ENCODE data around the gene CLDN22.

Gene CLDN22

GRCh38 chr4:183304067-183304466 is 16.0 kb downstream of the CLDN22 start:
- TF ChIP-seq Cebpa-rat (IDR thresholded peaks at IDR 0.05), result no peak

DNA sequence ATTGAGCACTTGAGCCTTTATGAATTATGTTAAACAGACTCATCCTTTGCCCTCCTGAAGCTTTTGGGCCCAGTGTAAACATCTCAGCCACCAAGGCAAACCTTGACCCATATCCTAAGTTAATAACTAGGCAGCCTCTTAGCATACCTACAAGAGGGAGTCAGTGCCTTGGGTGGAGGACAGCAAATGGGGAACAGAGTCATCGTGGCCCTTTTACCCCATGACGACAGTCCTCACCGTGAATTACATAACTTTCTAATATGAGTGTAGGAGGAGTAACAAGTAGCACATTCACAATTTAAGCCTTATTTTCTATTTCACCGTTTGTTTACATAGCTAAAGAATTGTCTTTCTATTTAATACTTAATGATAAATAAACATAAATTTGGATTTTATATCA is 16.8 kb downstream of the CLDN22 start:
- Histone ChIP-seq H4K20me1 (no peaks in the 10 kb centered on the region), H3K4me1 (peaks cover 0 to 18% (median 12%) of the 10 kb centered on the region in 10 experiments; a peak in 12 of 20 replicates), H3K27ac (no peak overlapping the region), H3K4me2 (no peak overlapping the region), H3K9me3 (replicated peaks in 1 of 11) (no peaks in the 10 kb centered on the region), H3K36me3 (peaks cover 0 to 7% (median 0%) of the 10 kb centered on the region in 11 experiments; a peak in 2 of 22 replicates), H3K27me3 (no peaks in the 10 kb centered on the region), H3K4me3 (no peak overlapping the region), H3K9ac (no peak overlapping the region)
- no peak for TF ChIP-seq Cebpa-rat (IDR thresholded peaks at IDR 0.05)

More at GRCh38 chr4:183304067-183304466, 16.0 kb downstream of the CLDN22 start:
- no peak overlapping the region for H3K27ac ChIP-seq
- H3K4me3 ChIP-seq, result no peak overlapping the region
- no peaks in the 10 kb centered on the region for H3K9me3 ChIP-seq (replicated peaks in 1 of 11)
- peaks cover 0 to 7% (median 0%) of the 10 kb centered on the region in 11 experiments; a peak in 2 of 22 replicates for H3K36me3 ChIP-seq
- no peaks in the 10 kb centered on the region for H4K20me1 ChIP-seq
- H3K4me2 ChIP-seq, result no peak overlapping the region
- H3K27me3 ChIP-seq, result no peaks in the 10 kb centered on the region
- no peak overlapping the region for H3K9ac ChIP-seq
- peaks cover 0 to 10% (median 6%) of the 10 kb centered on the region in 10 experiments; a peak in 12 of 20 replicates for H3K4me1 ChIP-seq

DNA sequence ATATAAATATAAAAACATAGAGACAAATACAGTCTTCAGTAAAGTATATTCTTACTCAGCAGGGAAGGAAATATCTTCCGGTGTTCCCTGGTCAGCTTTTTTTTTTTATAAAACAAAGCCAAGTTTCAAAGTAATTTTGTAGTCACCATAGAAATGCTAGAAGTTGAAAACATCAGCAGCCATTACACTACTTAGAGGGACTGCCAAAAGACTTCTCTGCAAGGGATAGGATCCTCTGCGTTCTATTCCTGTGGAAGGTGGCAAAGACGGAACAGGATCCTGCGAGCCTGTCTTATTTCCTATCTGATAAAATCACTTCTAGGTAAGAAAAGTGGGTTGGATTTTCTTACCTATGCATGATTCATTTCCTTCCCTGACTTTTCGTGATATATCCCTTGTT is 19.4 kb downstream of the CLDN22 start:
- H3K9ac ChIP-seq, result no peak overlapping the region
- no peaks in the 10 kb centered on the region for H3K27me3 ChIP-seq
- no peak overlapping the region for H3K4me3 ChIP-seq
- H3K36me3 ChIP-seq, result peaks cover 0 to 16% (median 8%) of the 10 kb centered on the region in 11 experiments; a peak in 11 of 22 replicates
- peaks cover 0 to 4% (median 0%) of the 10 kb centered on the region in 11 experiments; a peak in 2 of 22 replicates for H3K9me3 ChIP-seq (replicated peaks in 1 of 11)
- no peak for TF ChIP-seq Cebpa-rat (IDR thresholded peaks at IDR 0.05)
- H4K20me1 ChIP-seq, result no peaks in the 10 kb centered on the region
- H3K4me2 ChIP-seq, result no peak overlapping the region
- H3K4me1 ChIP-seq, result peaks cover 0 to 19% (median 12%) of the 10 kb centered on the region in 10 experiments; a peak in 12 of 20 replicates
- no peak overlapping the region for H3K27ac ChIP-seq

GRCh38 chr4:183300070-183300469 is 20.0 kb downstream of the CLDN22 start:
- Histone ChIP-seq H3K27ac (no peak overlapping the region), H3K9me3 (replicated peaks in 1 of 11) (peaks cover 0 to 4% (median 0%) of the 10 kb centered on the region in 11 experiments; a peak in 2 of 22 replicates), H3K4me3 (no peak overlapping the region), H3K36me3 (peaks cover 0 to 22% (median 11%) of the 10 kb centered on the region in 11 experiments; a peak in 13 of 22 replicates), H3K4me2 (peak overlapping the region in 2 of 11 experiments; percentile 42 to 55; a peak in 2 of 22 replicates), H3K27me3 (no peaks in the 10 kb centered on the region), H3K4me1 (peaks cover 0 to 19% (median 12%) of the 10 kb centered on the region in 10 experiments; a peak in 12 of 20 replicates), H3K9ac (no peak overlapping the region), H4K20me1 (no peaks in the 10 kb centered on the region)
- TF ChIP-seq Cebpa-rat (IDR thresholded peaks at IDR 0.05), result no peak

- peaks cover 0 to 27% (median 12%) of the 10 kb centered on the region in 11 experiments; a peak in 13 of 22 replicates for H3K36me3 ChIP-seq
- H3K4me1 ChIP-seq, result peaks cover 0 to 19% (median 12%) of the 10 kb centered on the region in 10 experiments; a peak in 12 of 20 replicates
- H3K27me3 ChIP-seq, result no peaks in the 10 kb centered on the region
- no peak overlapping the region for H3K27ac ChIP-seq
- peak overlapping the region in 8 of 11 experiments; percentile 9 to 57 (median 42); a peak in 12 of 22 replicates for H3K4me2 ChIP-seq
- TF ChIP-seq Cebpa-rat (IDR thresholded peaks at IDR 0.05), result no peak
- no peak overlapping the region for H3K4me3 ChIP-seq
- H3K9ac ChIP-seq, result no peak overlapping the region
- H4K20me1 ChIP-seq, result no peaks in the 10 kb centered on the region
- H3K9me3 ChIP-seq (replicated peaks in 1 of 11), result peaks cover 0 to 4% (median 0%) of the 10 kb centered on the region in 11 experiments; a peak in 2 of 22 replicates
Measured at GRCh38 chr4:183299464-183299863, 20.6 kb downstream of the CLDN22 start.

DNA sequence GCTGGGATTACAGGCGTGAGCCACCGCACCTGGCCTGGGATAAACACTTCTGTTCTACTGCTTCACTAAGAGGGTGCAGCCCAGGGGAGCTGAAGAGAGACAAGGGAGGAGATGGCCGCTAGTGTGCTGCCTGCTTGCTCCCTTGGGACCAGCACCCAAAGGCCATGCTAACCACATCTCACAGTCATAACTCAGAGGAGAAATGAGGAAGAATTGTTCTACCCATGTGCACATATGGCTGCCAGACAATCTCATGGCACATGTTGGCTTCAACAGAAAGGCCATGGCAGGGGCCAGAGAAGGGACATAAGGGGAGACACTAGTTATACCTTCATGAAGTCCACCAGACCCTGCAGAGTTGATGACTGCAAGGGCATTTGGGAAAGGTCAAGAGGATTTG is 22.4 kb downstream of the CLDN22 start:
- Histone ChIP-seq H3K27ac (no peak overlapping the region), H3K9ac (no peak overlapping the region), H3K4me2 (0 out of 22 replicates have a peak overlapping the region, but pooled peaks of 1 of the 11 experiments have one; percentile 4), H3K4me3 (no peak overlapping the region), H3K9me3 (replicated peaks in 1 of 11) (peaks cover 0 to 4% (median 0%) of the 10 kb centered on the region in 11 experiments; a peak in 2 of 22 replicates), H4K20me1 (no peaks in the 10 kb centered on the region), H3K36me3 (peaks cover 0 to 26% (median 12%) of the 10 kb centered on the region in 11 experiments; a peak in 13 of 22 replicates), H3K4me1 (peaks cover 0 to 19% (median 12%) of the 10 kb centered on the region in 10 experiments; a peak in 12 of 20 replicates), H3K27me3 (no peaks in the 10 kb centered on the region)
- TF ChIP-seq Cebpa-rat (IDR thresholded peaks at IDR 0.05), result no peak

GRCh38 chr4:183295711-183296110 is 24.4 kb downstream of the CLDN22 start:
- Histone ChIP-seq H3K9ac (no peak overlapping the region), H3K4me1 (peaks cover 0 to 19% (median 12%) of the 10 kb centered on the region in 10 experiments; a peak in 12 of 20 replicates), H3K27ac (no peak overlapping the region), H3K4me2 (no peak overlapping the region), H4K20me1 (no peaks in the 10 kb centered on the region), H3K9me3 (replicated peaks in 1 of 11) (peaks cover 0 to 4% (median 0%) of the 10 kb centered on the region in 11 experiments; a peak in 2 of 22 replicates), H3K36me3 (peaks cover 0 to 41% (median 17%) of the 10 kb centered on the region in 11 experiments; a peak in 14 of 22 replicates), H3K27me3 (no peaks in the 10 kb centered on the region), H3K4me3 (no peak overlapping the region)
- TF ChIP-seq Cebpa-rat (IDR thresholded peaks at IDR 0.05), result no peak

DNA sequence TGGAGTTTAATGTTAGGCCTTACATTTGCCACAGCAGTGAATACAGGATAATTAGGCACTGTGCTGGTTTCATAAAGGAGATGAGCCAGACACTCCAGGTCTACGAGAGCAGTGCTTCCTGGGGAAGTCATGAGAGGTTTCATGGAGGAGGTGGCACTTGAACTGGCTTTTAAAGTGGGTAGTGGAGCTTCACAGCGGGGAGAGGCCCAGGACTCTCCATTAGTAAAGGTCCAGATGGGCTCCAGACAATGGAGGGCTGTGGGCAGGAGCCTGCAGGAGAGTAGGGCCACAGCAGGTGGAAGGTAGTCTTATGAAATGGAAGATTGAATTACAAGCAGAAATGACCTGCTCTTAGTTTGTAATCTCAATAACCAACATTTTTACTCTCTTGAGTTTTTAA is 29.0 kb downstream of the CLDN22 start:
- Histone ChIP-seq H3K4me3 (no peak overlapping the region), H3K36me3 (peaks cover 9 to 70% (median 36%) of the 10 kb centered on the region in 11 experiments)
- TF ChIP-seq Cebpa-rat (IDR thresholded peaks at IDR 0.05), result no peak

DNA sequence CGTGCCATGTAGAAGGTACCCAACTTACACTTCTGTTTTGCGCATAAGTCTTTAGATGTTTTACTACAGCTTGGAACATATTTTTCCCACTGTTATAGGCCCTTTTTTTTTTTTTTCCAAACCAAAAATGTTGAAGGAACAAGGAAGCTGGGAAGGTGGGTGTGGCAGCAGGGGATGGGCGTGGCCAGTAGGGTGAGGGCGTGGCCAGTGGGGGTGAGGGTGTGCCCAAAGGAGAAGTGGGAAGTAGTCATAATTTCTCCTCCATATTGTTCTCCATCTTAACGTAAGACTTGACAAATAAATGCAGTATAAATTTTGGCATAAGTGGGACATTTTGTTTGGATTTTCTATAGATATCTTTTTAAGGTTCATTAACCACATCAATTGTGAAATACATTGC is 30.4 kb downstream of the CLDN22 start:
- Histone ChIP-seq H3K9ac (no peak overlapping the region), H3K4me3 (no peak overlapping the region), H3K9me3 (replicated peaks in 1 of 11) (peaks cover 0 to 15% (median 8%) of the 10 kb centered on the region in 11 experiments; a peak in 12 of 22 replicates), H3K4me2 (no peak overlapping the region), H3K36me3 (peaks cover 12 to 70% (median 36%) of the 10 kb centered on the region in 11 experiments), H4K20me1 (no peaks in the 10 kb centered on the region), H3K4me1 (no peaks in the 10 kb centered on the region), H3K27ac (no peak overlapping the region), H3K27me3 (no peaks in the 10 kb centered on the region)
- TF ChIP-seq Cebpa-rat (IDR thresholded peaks at IDR 0.05), result no peak

More for the DNA sequence above, 29.0 kb downstream of the CLDN22 start:
- Histone ChIP-seq H3K9me3 (replicated peaks in 1 of 11) (peaks cover 0 to 15% (median 8%) of the 10 kb centered on the region in 11 experiments; a peak in 12 of 22 replicates), H4K20me1 (no peaks in the 10 kb centered on the region), H3K4me2 (no peak overlapping the region), H3K4me1 (no peaks in the 10 kb centered on the region), H3K27ac (no peak overlapping the region), H3K9ac (no peak overlapping the region), H3K27me3 (no peaks in the 10 kb centered on the region)

All from BLaER1 treated with 17β-estradiol and CSF1 and Interleukin-3, amounts not matched to agents 10 nM and 100 nM (cell line).